H9 (cell line): ENCODE results near the gene MAPK8. TPM values are rescaled to one million over a fixed set of nuclear protein-coding genes. Genes with fewer than 3 reads are reported as not detected.

ENCODE experiments used
- DNase-seq: peaks from one replicate; pipeline ENCODE4 v3.0.0-alpha.2; 2017
- H2AFZ ChIP-seq: one replicate; pipeline ENCODE4 v1.6.1; 2013; ENCODE audit warnings: mild to moderate bottlenecking, low read length, control low read depth, moderate library complexity
- H2AK5ac ChIP-seq: 2 replicates; pipeline ENCODE4 v1.6.1; 2013; ENCODE audit warnings: low read length, control low read depth, mixed read lengths; ENCODE audit not compliant: insufficient read length
- H2BK120ac ChIP-seq: one replicate; pipeline ENCODE4 v1.6.1; 2013; ENCODE audit warnings: low read depth, mild to moderate bottlenecking, low read length, control low read depth, inconsistent platforms; ENCODE audit not compliant: poor library complexity, severe bottlenecking
- H2BK12ac ChIP-seq: 2 replicates; pipeline ENCODE4 v1.6.1; 2013; ENCODE audit warnings: low read length, control low read depth, mixed read lengths, low read depth; ENCODE audit not compliant: insufficient read length
- H2BK15ac ChIP-seq: 2 replicates; pipeline ENCODE4 v1.6.1; 2013; ENCODE audit warnings: low read depth, low read length, control low read depth
- H2BK20ac ChIP-seq: one replicate; pipeline ENCODE4 v1.6.1; 2013; ENCODE audit warnings: low read depth, mild to moderate bottlenecking, low read length, control low read depth, inconsistent platforms; ENCODE audit not compliant: poor library complexity, severe bottlenecking
- H2BK5ac ChIP-seq: 2 replicates; pipeline ENCODE4 v1.6.1; 2013; ENCODE audit warnings: low read length, control low read depth, mixed read lengths; ENCODE audit not compliant: insufficient read length
- H3K14ac ChIP-seq: 2 replicates; pipeline ENCODE4 v1.6.1; 2013; ENCODE audit warnings: low read length, control low read depth; ENCODE audit not compliant: insufficient read depth
- H3K18ac ChIP-seq: 2 replicates; pipeline ENCODE4 v1.6.1; 2013; ENCODE audit warnings: low read depth, mild to moderate bottlenecking, mixed read lengths, low read length, control low read depth; ENCODE audit not compliant: insufficient read length
- H3K23ac ChIP-seq: 2 replicates; pipeline ENCODE4 v1.6.1; 2013; ENCODE audit warnings: low read length, control low read depth, mixed read lengths, low read depth; ENCODE audit not compliant: insufficient read length
- H3K23me2 ChIP-seq: 2 replicates; pipeline ENCODE4 v1.6.1; 2013; ENCODE audit warnings: low read depth, mild to moderate bottlenecking, mixed read lengths, low read length, control low read depth; ENCODE audit not compliant: insufficient read length, poor library complexity, severe bottlenecking
- H3K27ac ChIP-seq: 2 replicates; pipeline ENCODE4 v1.5.1; 2013; ENCODE audit warnings: low read length, control low read depth, mixed read lengths, low read depth; ENCODE audit not compliant: insufficient read length
- H3K27me3 ChIP-seq: 2 replicates; pipeline ENCODE4 v1.6.1; 2013; ENCODE audit warnings: low read length, control low read depth, inconsistent platforms; ENCODE audit not compliant: insufficient read depth
- H3K4ac ChIP-seq: 2 replicates; pipeline ENCODE4 v1.6.1; 2013; ENCODE audit warnings: low read depth, mild to moderate bottlenecking, control low read depth, inconsistent platforms, low read length, moderate library complexity
- H3K4me1 ChIP-seq: 2 replicates; pipeline ENCODE4 v1.6.1; 2013; ENCODE audit warnings: low read length, control low read depth, inconsistent platforms; ENCODE audit not compliant: insufficient read depth
- H3K4me2 ChIP-seq: 2 replicates; pipeline ENCODE4 v1.6.1; 2013; ENCODE audit warnings: low read length, control low read depth, mixed read lengths; ENCODE audit not compliant: insufficient read length, insufficient read depth
- H3K56ac ChIP-seq: 2 replicates; pipeline ENCODE4 v1.6.1; 2013; ENCODE audit warnings: low read depth, mild to moderate bottlenecking, mixed read lengths, low read length, control low read depth; ENCODE audit not compliant: insufficient read length
- H3K79me1 ChIP-seq: 2 replicates; pipeline ENCODE4 v1.6.1; 2013; ENCODE audit warnings: low read depth, mild to moderate bottlenecking, moderate library complexity, low read length, control low read depth, inconsistent platforms; ENCODE audit not compliant: insufficient read depth, poor library complexity, severe bottlenecking
- H3K79me2 ChIP-seq: 2 replicates; pipeline ENCODE4 v1.6.1; 2013; ENCODE audit warnings: low read length, control low read depth, inconsistent platforms; ENCODE audit not compliant: insufficient read depth
- H3K9ac ChIP-seq: 2 replicates; pipeline ENCODE4 v1.6.1; 2013; ENCODE audit warnings: low read length, control low read depth, mixed read lengths; ENCODE audit not compliant: insufficient read length; ENCODE audit errors: extremely low read depth
- H3K9me3 ChIP-seq: one replicate; pipeline ENCODE4 v1.6.1; 2013; ENCODE audit warnings: low read depth, low read length, inconsistent platforms; ENCODE audit not compliant: control insufficient read depth
- H3T11ph ChIP-seq: one replicate; pipeline ENCODE4 v1.6.1; 2013; ENCODE audit warnings: mild to moderate bottlenecking, low read length, control low read depth, inconsistent platforms
- H4K20me1 ChIP-seq: one replicate; pipeline ENCODE4 v1.6.1; 2013; ENCODE audit not compliant: control insufficient read depth, insufficient read length, insufficient read depth
- H4K5ac ChIP-seq: 2 replicates; pipeline ENCODE4 v1.6.1; 2013; ENCODE audit warnings: low read depth, mild to moderate bottlenecking, mixed read lengths, low read length, control low read depth; ENCODE audit not compliant: insufficient read length
- H4K8ac ChIP-seq: replicated peaks from 2 replicates; pipeline ENCODE4 v1.6.1; 2013; ENCODE audit warnings: low read length, control low read depth, mixed read lengths, low read depth; ENCODE audit not compliant: insufficient read length
- H4K91ac ChIP-seq: 2 replicates; pipeline ENCODE4 v1.6.1; 2013; ENCODE audit warnings: low read depth, mild to moderate bottlenecking, moderate library complexity, mixed read lengths, low read length, control low read depth; ENCODE audit not compliant: insufficient read length
- H3K27ac Mint-ChIP-seq, 3 experiments: 2 replicates in 2 of 3; 3 replicates in 1 of 3; pipeline ENCODE4 v1.8.0; 2020 to 2021; ENCODE audit warnings: mixed read lengths in 3 of 3, mild to moderate bottlenecking in 1 of 3, moderate library complexity in 1 of 3
- H3K27me3 Mint-ChIP-seq: 2 replicates; pipeline ENCODE4 v1.8.0; 2021; ENCODE audit warnings: low read depth, mild to moderate bottlenecking, moderate library complexity, mixed read lengths
- H3K36me3 Mint-ChIP-seq, 3 experiments: 2 replicates in 2 of 3; 3 replicates in 1 of 3; pipeline ENCODE4 v1.8.0; 2020 to 2021; ENCODE audit warnings: low read depth in 3 of 3, mixed read lengths in 3 of 3; ENCODE audit not compliant: insufficient read depth in 1 of 3
- H3K4me1 Mint-ChIP-seq, 2 experiments: 2 replicates each; pipeline ENCODE4 v1.8.0; 2020; ENCODE audit warnings: mixed read lengths in 2 of 2
- H3K4me3 Mint-ChIP-seq, 2 experiments: 2 replicates in 1 of 2; 3 replicates in 1 of 2; pipeline ENCODE4 v1.8.0; 2020 to 2021; ENCODE audit warnings: mild to moderate bottlenecking in 2 of 2, mixed read lengths in 2 of 2, moderate library complexity in 1 of 2
- H3K9me3 Mint-ChIP-seq, 2 experiments: 2 replicates in 1 of 2; 3 replicates in 1 of 2; pipeline ENCODE4 v1.8.0; 2020; ENCODE audit warnings: mild to moderate bottlenecking in 2 of 2, mixed read lengths in 2 of 2, moderate library complexity in 1 of 2
- WGBS: extraction: QIAGEN DNeasy Blood & Tissue Kit; methylation state at CpG from one replicate; pipeline ENCODE4 v1.1.7; 2013; ENCODE audit warnings: missing lambda C conversion rate, low lambda C conversion rate, mixed read lengths; ENCODE audit not compliant: insufficient read length; ENCODE audit errors: extremely low coverage; 5-methylcytosine and 5-hydroxymethylcytosine counted together
- total RNA-seq: library from RNA; stranded (reverse); gene quantifications from 2 replicates; pipeline ENCODE4 v1.2.1, GENCODE V29; 2021
- TF ChIP-seq, protein P1 (sequence below): fragments of 200-600 bp; sonication (generic); conservative IDR thresholded peaks from 3 replicates; pipeline ENCODE4 v1.8.0; 2021; ENCODE audit warnings: antibody characterized with exemption, mild to moderate bottlenecking

The MAPK8 gene
- total RNA-seq, 1 experiment from 2014 or later = 52.0 TPM

DNA sequence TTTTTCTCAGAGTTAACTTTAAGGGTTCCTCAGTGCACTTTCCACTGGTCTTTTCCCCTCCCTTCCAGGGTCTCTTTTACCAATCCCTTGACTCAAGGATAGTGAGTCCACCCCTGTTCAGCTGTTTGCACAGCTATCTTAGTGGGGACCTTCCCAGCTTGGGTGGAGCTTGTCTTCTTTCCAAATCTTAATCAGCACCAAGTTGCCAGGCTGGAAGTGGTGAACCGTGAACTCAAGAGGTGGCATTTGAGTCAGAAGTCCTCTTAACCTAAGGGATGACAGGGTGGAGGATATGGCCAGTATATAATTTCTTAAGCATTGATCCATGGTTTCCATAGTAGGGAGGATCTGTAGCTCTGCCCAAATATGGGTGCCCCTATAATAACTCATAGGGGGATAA lies 25.0 kb downstream of the MAPK8 start:
- Histone ChIP-seq H2AFZ (no peak overlapping the region), H3K23me2 (no peaks in the 10 kb centered on the region), H3K4ac (no peak overlapping the region), H2BK120ac (no peak overlapping the region), H3K27ac (no peak overlapping the region), H3K23ac (no peak overlapping the region), H3K27me3 (no peaks in the 10 kb centered on the region), H2BK20ac (no peak overlapping the region), H3K79me1 (peaks cover 21% of the 10 kb centered on the region), H3K14ac (no peak overlapping the region), H3K56ac (no peak overlapping the region), H3K4me1 (no peaks in the 10 kb centered on the region), H3K18ac (no peak overlapping the region), H3K9me3 (peaks cover 18% of the 10 kb centered on the region), H4K8ac (no peak overlapping the region), H2BK5ac (no peak overlapping the region), H2BK15ac (no peak overlapping the region), H4K5ac (no peak overlapping the region), H2AK5ac (no peak overlapping the region), H3K9ac (no peak overlapping the region), H3T11ph (no peak overlapping the region), H3K4me2 (no peak overlapping the region), H2BK12ac (no peak overlapping the region), H4K20me1 (no peaks in the 10 kb centered on the region), H4K91ac (no peak overlapping the region), H3K79me2 (peaks cover 5% of the 10 kb centered on the region; the same call in 1 of the 2 replicates)
- Mint-ChIP-seq H3K9me3 (peaks cover 26 to 29% of the 10 kb centered on the region in 2 experiments), H3K4me3 (no peak overlapping the region), H3K4me1 (peaks cover 9 to 13% of the 10 kb centered on the region in 2 experiments), H3K27ac (no peak overlapping the region), H3K36me3 (peaks cover 34 to 43% (median 36%) of the 10 kb centered on the region in 3 experiments), H3K27me3 (no peaks in the 10 kb centered on the region)
- TF ChIP-seq, protein P1, sequence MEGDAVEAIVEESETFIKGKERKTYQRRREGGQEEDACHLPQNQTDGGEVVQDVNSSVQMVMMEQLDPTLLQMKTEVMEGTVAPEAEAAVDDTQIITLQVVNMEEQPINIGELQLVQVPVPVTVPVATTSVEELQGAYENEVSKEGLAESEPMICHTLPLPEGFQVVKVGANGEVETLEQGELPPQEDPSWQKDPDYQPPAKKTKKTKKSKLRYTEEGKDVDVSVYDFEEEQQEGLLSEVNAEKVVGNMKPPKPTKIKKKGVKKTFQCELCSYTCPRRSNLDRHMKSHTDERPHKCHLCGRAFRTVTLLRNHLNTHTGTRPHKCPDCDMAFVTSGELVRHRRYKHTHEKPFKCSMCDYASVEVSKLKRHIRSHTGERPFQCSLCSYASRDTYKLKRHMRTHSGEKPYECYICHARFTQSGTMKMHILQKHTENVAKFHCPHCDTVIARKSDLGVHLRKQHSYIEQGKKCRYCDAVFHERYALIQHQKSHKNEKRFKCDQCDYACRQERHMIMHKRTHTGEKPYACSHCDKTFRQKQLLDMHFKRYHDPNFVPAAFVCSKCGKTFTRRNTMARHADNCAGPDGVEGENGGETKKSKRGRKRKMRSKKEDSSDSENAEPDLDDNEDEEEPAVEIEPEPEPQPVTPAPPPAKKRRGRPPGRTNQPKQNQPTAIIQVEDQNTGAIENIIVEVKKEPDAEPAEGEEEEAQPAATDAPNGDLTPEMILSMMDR = no peak
- no CpG with 5 or more reads among the region's 1 CpG for WGBS
- no peak for DNase-seq
